HG03280 (cell line): Measurements from ENCODE around the gene ZNF462.
"Not testable (repeated sequence)": the region's sequence is repeated elsewhere in the genome, so short reads cannot be mapped to it uniquely, and the experiment has no call there.

Experiments
- ATAC-seq: cut with Tn5 transposase; IDR thresholded peaks from one replicate; pipeline ENCODE4 v1.9.1; 2021; ENCODE audit warnings: mild to moderate bottlenecking, moderate library complexity; ENCODE audit not compliant: unreplicated experiment

The ZNF462 gene

GRCh38 chr9:106885451-106885850 lies 22.5 kb downstream of the ZNF462 start:
- ATAC-seq = no peak

GRCh38 chr9:106886111-106887046 lies 23.4 kb downstream of the ZNF462 start:
- no peak for ATAC-seq

- ATAC-seq = no peak
Observed at GRCh38 chr9:106887066-106887465, 24.1 kb downstream of the ZNF462 start.

DNA sequence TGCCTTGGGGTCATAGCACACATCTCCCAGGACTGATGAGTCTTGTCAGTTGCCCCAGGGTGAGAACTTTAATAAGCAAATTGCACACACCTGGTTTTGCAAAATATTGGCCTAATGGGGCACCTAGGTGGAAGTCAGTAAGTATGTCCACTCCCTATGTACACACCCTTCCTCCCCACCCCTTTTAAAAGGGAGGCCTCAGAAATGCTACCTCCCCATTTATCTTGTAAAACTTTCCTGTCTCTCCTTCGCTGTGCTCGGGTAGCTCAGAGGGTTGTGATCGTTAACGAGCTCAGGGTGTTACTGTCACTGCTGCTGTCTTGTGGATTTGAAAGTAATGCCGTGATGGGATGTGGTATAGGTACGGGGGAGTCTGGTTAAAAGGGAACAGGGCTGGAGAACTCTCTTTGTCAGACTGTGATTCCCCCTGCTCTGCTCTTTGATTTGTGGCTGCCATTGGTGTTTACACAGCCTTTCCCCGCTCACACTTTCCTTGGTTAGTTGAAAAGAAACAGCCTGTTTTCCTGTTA lies 26.2 kb downstream of the ZNF462 start:
- ATAC-seq = no peak

DNA sequence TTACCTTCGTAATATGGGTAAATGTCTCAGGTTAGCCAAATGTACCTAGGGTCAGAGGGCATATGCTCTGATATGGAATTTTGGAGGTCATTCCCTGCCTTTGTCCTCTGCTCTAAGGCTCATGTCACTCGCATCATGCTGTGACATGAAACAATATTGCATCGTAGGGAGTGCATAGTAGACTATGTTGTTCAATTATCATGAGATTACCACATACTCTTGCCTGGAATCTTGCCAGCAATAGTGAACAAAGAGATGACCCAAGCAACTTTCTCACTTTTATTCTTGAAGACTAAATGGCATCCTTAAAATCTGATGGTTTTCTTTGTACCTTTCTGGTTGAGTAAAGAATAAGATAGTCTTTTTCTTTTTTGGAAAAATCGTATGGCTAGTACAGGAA lies 27.6 kb downstream of the ZNF462 start:
- ATAC-seq = no peak

DNA sequence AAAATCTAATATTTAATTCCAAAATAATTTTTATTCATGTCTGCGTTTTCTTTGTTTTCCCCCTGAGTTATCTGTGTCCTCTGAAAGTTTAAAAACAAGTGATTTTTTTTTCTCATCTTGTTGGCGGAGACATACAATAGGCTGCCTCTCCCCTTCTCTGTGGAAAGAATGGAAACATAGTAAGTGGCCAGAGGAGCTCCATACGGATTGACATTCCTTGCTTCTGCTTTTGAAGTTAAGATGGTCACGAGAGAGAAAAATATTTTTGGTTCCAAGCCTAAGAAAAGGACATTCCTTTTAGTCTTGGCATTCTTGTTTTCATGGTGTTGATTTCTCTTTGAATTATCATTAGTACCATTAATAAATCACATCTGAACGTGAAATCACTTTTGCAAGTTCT lies 28.3 kb downstream of the ZNF462 start:
- ATAC-seq = no peak

- no peak for ATAC-seq
Observed at GRCh38 chr9:106892632-106893031, 29.7 kb downstream of the ZNF462 start.

DNA sequence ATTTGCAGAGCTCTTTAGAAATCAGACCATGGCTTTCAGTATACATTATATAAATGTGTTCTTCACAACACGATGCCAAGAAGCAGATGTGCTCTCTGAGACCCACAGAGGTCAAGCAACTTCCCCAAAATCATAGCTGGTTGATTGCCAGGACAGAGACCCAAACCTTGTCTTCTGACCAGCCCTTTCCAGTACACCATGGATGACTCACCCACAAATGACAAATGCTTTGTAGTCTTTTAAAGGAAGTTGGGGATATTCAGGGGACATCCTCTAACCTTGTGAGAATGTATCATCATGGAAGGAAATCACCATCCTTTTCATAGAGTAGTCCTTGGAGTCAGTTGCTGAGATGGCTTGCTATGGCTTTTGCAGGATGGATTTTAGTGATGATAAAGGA lies 30.1 kb downstream of the ZNF462 start:
- no peak for ATAC-seq

- no peak for ATAC-seq
Observed at GRCh38 chr9:106896695-106897094, 33.7 kb downstream of the ZNF462 start.

DNA sequence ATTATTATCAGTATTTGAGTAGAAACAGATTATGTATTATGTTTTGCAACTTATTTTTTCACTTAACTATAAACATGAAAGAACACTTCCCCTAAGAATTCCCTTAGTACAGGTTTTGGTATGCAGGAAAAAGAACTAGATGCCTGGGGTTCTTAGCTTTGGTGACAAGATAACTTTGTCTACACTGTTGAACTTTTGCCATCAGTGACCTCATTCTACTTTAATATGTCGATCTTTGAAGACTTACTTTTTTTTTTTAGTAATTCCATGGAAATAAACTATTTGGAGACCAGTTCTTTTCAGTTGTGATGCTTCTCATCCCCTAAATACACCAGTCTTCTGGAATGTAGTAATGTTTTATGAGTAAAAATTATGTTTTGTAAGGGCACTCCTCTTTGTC lies 34.3 kb downstream of the ZNF462 start:
- no peak for ATAC-seq

- ATAC-seq = no peak
Observed at GRCh38 chr9:106897751-106898150, 34.8 kb downstream of the ZNF462 start.

- ATAC-seq = not testable (repeated sequence)
Observed at GRCh38 chr9:106900523-106900922, 37.6 kb downstream of the ZNF462 start.

- no peak for ATAC-seq
Observed at GRCh38 chr9:106906129-106906528, 43.2 kb downstream of the ZNF462 start.

DNA sequence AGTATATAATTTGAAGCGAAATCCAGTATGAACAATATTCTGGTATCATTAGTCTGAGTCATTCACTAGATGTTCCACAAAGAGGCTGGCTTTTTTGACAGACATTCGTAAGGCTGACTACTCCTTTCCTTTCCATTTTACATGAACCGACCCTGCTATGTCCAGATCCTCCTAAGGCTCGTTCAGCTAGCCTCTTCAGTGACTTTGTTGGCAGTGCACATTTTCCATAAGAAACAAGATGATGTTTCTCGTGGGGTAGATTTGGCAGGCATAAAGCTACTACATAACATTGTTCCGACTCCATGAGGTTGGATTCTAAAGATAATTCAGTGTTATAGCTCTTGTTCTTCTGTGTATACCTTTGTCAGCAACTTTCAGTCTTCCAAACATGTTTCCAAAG lies 49.0 kb downstream of the ZNF462 start:
- no peak for ATAC-seq

DNA sequence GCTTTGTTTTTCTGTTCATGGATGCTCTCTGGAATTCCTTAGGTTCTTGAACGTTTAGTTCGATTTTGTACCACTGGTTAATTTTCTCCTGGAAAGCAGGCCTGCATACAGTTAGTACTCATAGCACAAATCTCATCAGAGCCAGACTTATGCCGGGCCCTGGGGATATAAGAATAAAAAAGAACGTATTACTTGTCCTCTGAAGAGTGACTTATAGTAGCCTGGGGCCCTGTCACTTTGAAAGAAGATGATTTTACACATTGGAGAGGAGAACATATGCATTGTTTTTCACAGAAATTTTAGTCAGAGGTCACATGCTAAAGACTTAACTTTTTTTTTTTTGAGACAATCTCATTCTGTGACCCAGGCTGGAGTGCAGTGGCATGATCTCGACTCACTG lies 50.3 kb downstream of the ZNF462 start:
- ATAC-seq = no peak

- no peak for ATAC-seq
Observed at GRCh38 chr9:106915851-106916250, 52.9 kb downstream of the ZNF462 start.

GRCh38 chr9:106916466-106917235 lies 53.7 kb downstream of the ZNF462 start:
- ATAC-seq = no peak

- ATAC-seq = no peak
Observed at GRCh38 chr9:106918825-106919509, 56.0 kb downstream of the ZNF462 start.

GRCh38 chr9:106920091-106920490 lies 57.1 kb downstream of the ZNF462 start:
- ATAC-seq = no peak

GRCh38 chr9:106920701-106921283 lies 57.8 kb downstream of the ZNF462 start:
- ATAC-seq = no peak
